HEK293 (cell line): Measurements from ENCODE around the gene POU4F2.

ENCODE experiments used
- CTCF ChIA-PET: fragments of 350-600 bp; formaldehyde crosslinking; extraction: SDS; loops from one replicate; lab custom pipeline; 2021; ENCODE audit warnings: antibody characterized with exemption; lab: Yijun Ruan, JAX
- POLR2A ChIA-PET: fragments of 300-600 bp; formaldehyde crosslinking; extraction: SDS; loops from one replicate; lab custom pipeline; 2020; ENCODE audit warnings: antibody characterized with exemption, inconsistent platforms; lab: Yijun Ruan, JAX
- H3K27ac ChIP-seq: fragments of 200-500 bp; sonication (Bioruptor generic); 2 replicates; pipeline ENCODE4 v1.5.1; 2014; ENCODE audit warnings: low read depth, low read length, control low read depth, inconsistent platforms; ENCODE audit errors: extremely low read depth
- H3K36me3 ChIP-seq, 2 experiments: fragments of 200-500 bp in 1 of 2; sonication (Bioruptor generic) in 1 of 2; 1 replicate in 1 of 2; 2 replicates in 1 of 2; pipeline ENCODE4 v1.5.1; 2014 to 2017; ENCODE audit warnings: inconsistent platforms in 2 of 2, low read length in 2 of 2; ENCODE audit not compliant: control insufficient read depth in 2 of 2, insufficient read depth in 1 of 2
- H3K4me1 ChIP-seq: fragments of 200-500 bp; sonication (Bioruptor generic); 2 replicates; pipeline ENCODE4 v1.5.1; 2014; ENCODE audit warnings: mild to moderate bottlenecking, low read length, inconsistent platforms; ENCODE audit not compliant: control insufficient read depth, insufficient read depth
- H3K4me3 ChIP-seq: 2 replicates; pipeline ENCODE4 v1.5.1; 2011; ENCODE audit warnings: low read depth, mild to moderate bottlenecking, control low read depth, low read length, moderate library complexity
- H3K9me3 ChIP-seq: fragments of 200-500 bp; sonication (Bioruptor generic); 2 replicates; pipeline ENCODE4 v1.5.1; 2014; ENCODE audit warnings: low read depth, low read length, inconsistent platforms; ENCODE audit not compliant: control insufficient read depth, insufficient read depth
- EGR2 ChIP-seq: fragments of 450-650 bp; formaldehyde crosslinking; IDR thresholded peaks from 2 replicates; pipeline ENCODE4 v1.5.1; 2016; ENCODE audit warnings: low read depth, missing biosample characterization, missing genetic modification characterization
- FEZF1 ChIP-seq: fragments of 450-650 bp; formaldehyde crosslinking; IDR thresholded peaks from 2 replicates; pipeline ENCODE4 v1.5.1; 2016; ENCODE audit warnings: missing biosample characterization, missing genetic modification characterization
- GLIS1 ChIP-seq: fragments of 450-650 bp; formaldehyde crosslinking; IDR thresholded peaks from 2 replicates; pipeline ENCODE4 v1.5.1; 2016; ENCODE audit warnings: missing biosample characterization, missing genetic modification characterization
- KLF9 ChIP-seq: fragments of 450-650 bp; formaldehyde crosslinking; IDR thresholded peaks from 2 replicates; pipeline ENCODE4 v1.5.1; 2016; ENCODE audit warnings: missing biosample characterization, missing genetic modification characterization, low read depth
- PRDM4 ChIP-seq: fragments of 450-650 bp; formaldehyde crosslinking; IDR thresholded peaks from 2 replicates; pipeline ENCODE4 v1.5.1; 2017; ENCODE audit warnings: missing biosample characterization, missing genetic modification characterization
- PRDM6 ChIP-seq: fragments of 450-650 bp; formaldehyde crosslinking; IDR thresholded peaks from 2 replicates; pipeline ENCODE4 v1.5.1; 2017; ENCODE audit warnings: missing biosample characterization, missing genetic modification characterization
- ZBTB17 ChIP-seq: fragments of 450-650 bp; formaldehyde crosslinking; IDR thresholded peaks from 2 replicates; pipeline ENCODE4 v1.5.1; 2016; ENCODE audit warnings: missing biosample characterization, missing genetic modification characterization
- ZBTB26 ChIP-seq: fragments of 450-650 bp; formaldehyde crosslinking; optimal IDR thresholded peaks from 2 replicates; pipeline ENCODE3; 2016; ENCODE audit warnings: missing biosample characterization, mild to moderate bottlenecking, missing genetic modification characterization
- ZBTB49 ChIP-seq: fragments of 450-650 bp; formaldehyde crosslinking; IDR thresholded peaks from 2 replicates; pipeline ENCODE4 v1.5.1; 2016; ENCODE audit warnings: missing biosample characterization, missing genetic modification characterization, low read depth
- ZFHX2 ChIP-seq: fragments of 450-650 bp; formaldehyde crosslinking; conservative IDR thresholded peaks from 2 replicates; pipeline ENCODE4 v1.5.1; 2016; ENCODE audit warnings: missing biosample characterization, missing genetic modification characterization
- ZIC2 ChIP-seq: fragments of 450-650 bp; formaldehyde crosslinking; IDR thresholded peaks from 2 replicates; pipeline ENCODE4 v1.5.1; 2016; ENCODE audit warnings: missing biosample characterization, missing genetic modification characterization
- ZNF19 ChIP-seq: fragments of 450-650 bp; formaldehyde crosslinking; IDR thresholded peaks from 2 replicates; pipeline ENCODE4; 2016; ENCODE audit warnings: missing biosample characterization, missing genetic modification characterization, low read depth
- ZNF2 ChIP-seq: fragments of 450-650 bp; formaldehyde crosslinking; IDR thresholded peaks from 2 replicates; pipeline ENCODE4 v1.5.1; 2016; ENCODE audit warnings: missing biosample characterization, missing genetic modification characterization
- ZNF248 ChIP-seq: fragments of 450-650 bp; formaldehyde crosslinking; IDR thresholded peaks from 2 replicates; pipeline ENCODE4 v1.5.1; 2017; ENCODE audit warnings: missing biosample characterization, missing genetic modification characterization
- ZNF280C ChIP-seq: fragments of 450-650 bp; formaldehyde crosslinking; IDR thresholded peaks from 2 replicates; pipeline ENCODE4 v1.5.1; 2016; ENCODE audit warnings: missing biosample characterization, missing genetic modification characterization
- ZNF292 ChIP-seq: fragments of 450-650 bp; formaldehyde crosslinking; IDR thresholded peaks from 2 replicates; pipeline ENCODE4 v1.5.1; 2016; ENCODE audit warnings: low read depth, missing biosample characterization, missing genetic modification characterization, borderline replicate concordance
- ZNF302 ChIP-seq: fragments of 450-650 bp; formaldehyde crosslinking; IDR thresholded peaks from 2 replicates; pipeline ENCODE4 v1.5.1; 2016; ENCODE audit warnings: missing biosample characterization, missing genetic modification characterization, low read depth
- ZNF335 ChIP-seq: fragments of 450-650 bp; formaldehyde crosslinking; conservative IDR thresholded peaks from 2 replicates; pipeline ENCODE4 v1.5.1; 2016; ENCODE audit warnings: missing biosample characterization, missing genetic modification characterization
- ZNF423 ChIP-seq: fragments of 450-650 bp; formaldehyde crosslinking; IDR thresholded peaks from 2 replicates; pipeline ENCODE4 v1.5.1; 2016; ENCODE audit warnings: missing biosample characterization, missing genetic modification characterization
- ZNF488 ChIP-seq: fragments of 450-650 bp; formaldehyde crosslinking; IDR thresholded peaks from 2 replicates; pipeline ENCODE4 v1.5.1; 2016; ENCODE audit warnings: missing biosample characterization, missing genetic modification characterization
- ZNF501 ChIP-seq: fragments of 450-650 bp; formaldehyde crosslinking; IDR thresholded peaks from 2 replicates; pipeline ENCODE4 v1.5.1; 2016; ENCODE audit warnings: missing biosample characterization, missing genetic modification characterization
- ZNF530 ChIP-seq: fragments of 450-650 bp; formaldehyde crosslinking; IDR thresholded peaks from 2 replicates; pipeline ENCODE4 v1.5.1; 2016; ENCODE audit warnings: low read depth, missing biosample characterization, missing genetic modification characterization
- ZNF747 ChIP-seq: fragments of 450-650 bp; formaldehyde crosslinking; IDR thresholded peaks from 2 replicates; pipeline ENCODE4 v1.5.1; 2016; ENCODE audit warnings: missing biosample characterization, missing genetic modification characterization

The POU4F2 gene

GRCh38 chr4:146654687-146655520 is 16.2 kb downstream of the POU4F2 start:
- Histone ChIP-seq H3K36me3 (no peaks in the 10 kb centered on the region), H3K4me1 (no peaks in the 10 kb centered on the region; the same call in 1 of the 2 replicates), H3K9me3 (no peaks in the 10 kb centered on the region), H3K27ac (no peak overlapping the region; the same call in 1 of the 2 replicates), H3K4me3 (peak overlapping the region; percentile 35)
- ChIA-PET CTCF (interaction anchor here (0.6 kb wide), 1 partner anchor 184 kb away, joined by 3 read pairs; no protein-coding TSS in a partner anchor), POLR2A (no interaction called here)
- TF ChIP-seq ZNF423 (tag by site-specific recombination), result no peak
- no peak for TF ChIP-seq ZNF280C
- TF ChIP-seq ZNF501 (tag by site-specific recombination), result no peak
- no peak for TF ChIP-seq ZNF19 (tag by site-specific recombination)
- TF ChIP-seq KLF9 (tag by site-specific recombination), result no peak
- TF ChIP-seq ZNF2, result no peak
- no peak for TF ChIP-seq ZNF292 (tag by site-specific recombination)
- peak; percentile 30; the same call in 1 of the 2 replicates for TF ChIP-seq PRDM6 (tag by site-specific recombination)
- no peak for TF ChIP-seq ZNF248 (tag by site-specific recombination)
- TF ChIP-seq ZFHX2 (tag by site-specific recombination), result no peak
- TF ChIP-seq ZNF335 (tag by site-specific recombination), result peak; percentile 71
- no peak for TF ChIP-seq ZNF530
- TF ChIP-seq ZBTB17, result 0 out of 2 replicates have a peak, but pooled peaks have one; percentile 13
- peak; percentile 57 for TF ChIP-seq ZBTB26
- TF ChIP-seq ZBTB49 (tag by site-specific recombination), result no peak
- no peak for TF ChIP-seq ZNF302 (tag by site-specific recombination)
- TF ChIP-seq ZIC2, result peak; percentile 51
- no peak for TF ChIP-seq ZNF747 (tag by site-specific recombination)
- peak; percentile 46; the same call in 1 of the 2 replicates for TF ChIP-seq GLIS1 (tag by site-specific recombination)
- TF ChIP-seq PRDM4 (tag by site-specific recombination), result 0 out of 2 replicates have a peak, but pooled peaks have one; percentile 9
- TF ChIP-seq EGR2 (tag by site-specific recombination), result no peak
- TF ChIP-seq FEZF1 (tag by site-specific recombination), result peak; percentile 37; the same call in 1 of the 2 replicates
- no peak for TF ChIP-seq ZNF488 (tag by site-specific recombination)
